Activated T-cell treated with anti-CD3 and anti-CD28 coated beads, Interleukin-2, amount 50 U/mL, for 24 hours (primary cell): ENCODE data around the gene CCNQ.

Experiments
- DNase-seq: peaks from one replicate; pipeline ENCODE4 v3.0.0-alpha.2; 2020
- H3K27ac Mint-ChIP-seq: 2 replicates; pipeline ENCODE4 v1.8.0; 2020; ENCODE audit warnings: mild to moderate bottlenecking, mixed read lengths
- H3K27me3 Mint-ChIP-seq: 2 replicates; pipeline ENCODE4 v1.8.0; 2020; ENCODE audit warnings: mixed read lengths
- H3K36me3 Mint-ChIP-seq: 2 replicates; pipeline ENCODE4 v1.8.0; 2020; ENCODE audit warnings: low read depth, mixed read lengths
- H3K4me1 Mint-ChIP-seq: 2 replicates; pipeline ENCODE4 v1.8.0; 2020; ENCODE audit warnings: low read depth, mixed read lengths
- H3K4me3 Mint-ChIP-seq: 2 replicates; pipeline ENCODE4 v1.8.0; 2020; ENCODE audit warnings: mild to moderate bottlenecking, moderate library complexity, mixed read lengths
- H3K9me3 Mint-ChIP-seq: 2 replicates; pipeline ENCODE4 v1.8.0; 2020; ENCODE audit warnings: mixed read lengths

CCNQ gene

GRCh38 chrX:153640045-153640686, 41.2 kb upstream of the CCNQ start:
- Mint-ChIP-seq H3K27ac (no peak overlapping the region), H3K4me3 (no peak overlapping the region), H3K27me3 (peaks cover 59% of the 10 kb centered on the region), H3K4me1 (peaks cover 11% of the 10 kb centered on the region), H3K36me3 (no peaks in the 10 kb centered on the region), H3K9me3 (no peaks in the 10 kb centered on the region)
- DNase-seq = no peak

DNA sequence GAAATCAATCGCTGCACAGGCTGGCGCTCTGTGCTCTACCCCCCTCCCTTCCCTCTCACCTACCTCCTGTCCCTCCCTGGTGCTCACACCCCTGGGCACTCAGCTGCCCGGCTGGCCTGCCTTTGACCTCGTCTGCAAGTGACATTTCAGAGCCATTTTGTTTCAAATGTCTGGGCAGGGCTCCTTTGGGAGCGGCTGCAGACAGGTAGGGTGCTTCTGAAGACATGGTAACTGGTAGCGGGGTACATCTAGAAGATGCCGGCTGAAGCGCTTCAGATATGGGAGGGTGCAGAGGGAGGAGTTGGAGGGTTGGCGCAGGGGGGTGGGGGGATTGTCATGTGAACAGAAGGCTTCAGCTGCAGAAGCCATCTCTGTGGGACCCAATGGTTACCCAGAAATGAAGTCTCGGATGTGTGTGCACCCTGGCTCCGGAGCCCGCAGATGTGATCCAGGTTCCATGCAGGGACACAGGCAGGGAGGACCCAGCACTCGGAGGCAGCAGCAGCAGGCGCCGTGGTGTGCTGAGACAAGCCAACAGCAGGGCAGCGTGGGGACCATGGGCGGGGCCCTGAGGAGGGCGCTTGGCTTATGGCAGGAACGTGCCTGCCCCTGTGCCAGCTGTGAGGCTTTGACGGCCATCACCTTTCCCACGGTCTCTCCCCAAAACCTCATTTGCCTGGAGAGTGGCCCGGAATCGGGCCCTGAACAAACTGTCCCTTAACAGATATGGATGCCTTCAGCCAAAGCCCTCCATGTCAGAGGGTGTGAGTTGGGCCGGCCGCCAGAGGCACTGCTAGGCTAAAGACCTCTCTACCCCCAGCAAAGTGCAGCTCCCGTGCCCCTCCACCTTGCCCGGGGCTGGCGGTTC, 40.5 kb upstream of the CCNQ start:
- H3K36me3 Mint-ChIP-seq = no peaks in the 10 kb centered on the region
- peaks cover 11% of the 10 kb centered on the region for H3K4me1 Mint-ChIP-seq
- H3K4me3 Mint-ChIP-seq = no peak overlapping the region
- no peak for DNase-seq
- peaks cover 59% of the 10 kb centered on the region for H3K27me3 Mint-ChIP-seq
- no peaks in the 10 kb centered on the region for H3K9me3 Mint-ChIP-seq
- H3K27ac Mint-ChIP-seq = no peak overlapping the region

- H3K27ac Mint-ChIP-seq = no peak overlapping the region
- no peaks in the 10 kb centered on the region for H3K36me3 Mint-ChIP-seq
- no peak for DNase-seq
- H3K4me1 Mint-ChIP-seq = peaks cover 10% of the 10 kb centered on the region
- no peaks in the 10 kb centered on the region for H3K9me3 Mint-ChIP-seq
- no peak overlapping the region for H3K4me3 Mint-ChIP-seq
- H3K27me3 Mint-ChIP-seq = peaks cover 58% of the 10 kb centered on the region
These were observed 39.7 kb upstream of the CCNQ start for GRCh38 chrX:153638436-153639176.

- Mint-ChIP-seq H3K9me3 (no peaks in the 10 kb centered on the region), H3K27me3 (peaks cover 52% of the 10 kb centered on the region), H3K4me3 (no peak overlapping the region), H3K36me3 (no peaks in the 10 kb centered on the region), H3K4me1 (peaks cover 8% of the 10 kb centered on the region), H3K27ac (no peak overlapping the region)
- DNase-seq = no peak
These were observed 39.1 kb upstream of the CCNQ start for GRCh38 chrX:153638041-153638371.

GRCh38 chrX:153637121-153638040, 38.4 kb upstream of the CCNQ start:
- H3K4me1 Mint-ChIP-seq = peaks cover 4% of the 10 kb centered on the region
- no peak overlapping the region for H3K4me3 Mint-ChIP-seq
- no peaks in the 10 kb centered on the region for H3K9me3 Mint-ChIP-seq
- DNase-seq = no peak
- H3K27me3 Mint-ChIP-seq = peaks cover 47% of the 10 kb centered on the region
- no peak overlapping the region for H3K27ac Mint-ChIP-seq
- no peaks in the 10 kb centered on the region for H3K36me3 Mint-ChIP-seq

- Mint-ChIP-seq H3K4me3 (no peak overlapping the region), H3K36me3 (no peaks in the 10 kb centered on the region), H3K27ac (no peak overlapping the region), H3K9me3 (peaks cover 2% of the 10 kb centered on the region), H3K27me3 (peaks cover 46% of the 10 kb centered on the region), H3K4me1 (peaks cover 3% of the 10 kb centered on the region)
- DNase-seq = no peak
These were observed 37.8 kb upstream of the CCNQ start for GRCh38 chrX:153636716-153637115.

GRCh38 chrX:153635788-153636668, 37.1 kb upstream of the CCNQ start:
- Mint-ChIP-seq H3K27me3 (peaks cover 45% of the 10 kb centered on the region), H3K4me1 (no peaks in the 10 kb centered on the region), H3K9me3 (peaks cover 9% of the 10 kb centered on the region), H3K36me3 (no peaks in the 10 kb centered on the region), H3K4me3 (no peak overlapping the region), H3K27ac (no peak overlapping the region)
- peak; percentile 36 for DNase-seq

- DNase-seq = no peak
- peaks cover 12% of the 10 kb centered on the region for H3K9me3 Mint-ChIP-seq
- no peaks in the 10 kb centered on the region for H3K4me1 Mint-ChIP-seq
- H3K27ac Mint-ChIP-seq = no peak overlapping the region
- peaks cover 43% of the 10 kb centered on the region for H3K27me3 Mint-ChIP-seq
- no peaks in the 10 kb centered on the region for H3K36me3 Mint-ChIP-seq
- H3K4me3 Mint-ChIP-seq = no peak overlapping the region
These were observed 36.4 kb upstream of the CCNQ start for GRCh38 chrX:153635388-153635787.

DNA sequence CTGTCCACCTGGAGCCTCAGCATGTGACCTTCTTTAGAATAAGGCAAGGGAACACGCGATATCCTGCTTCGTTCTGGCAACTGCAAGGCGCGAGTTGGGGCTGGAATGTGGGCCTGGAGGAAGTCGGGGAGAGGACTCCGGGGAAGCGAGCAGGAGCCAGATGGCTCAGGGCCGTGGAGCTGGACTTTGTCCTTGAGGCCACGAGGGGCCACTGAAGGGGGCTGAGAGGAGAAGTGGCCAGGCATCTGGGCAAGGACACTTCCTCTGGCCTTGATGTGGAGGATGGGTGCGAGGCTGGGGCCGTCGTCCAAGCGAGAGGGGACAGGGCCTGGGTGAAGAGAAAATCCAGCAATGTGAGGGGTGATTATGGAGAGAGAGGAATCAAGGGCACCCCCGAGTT, 35.9 kb upstream of the CCNQ start:
- no peak overlapping the region for H3K27ac Mint-ChIP-seq
- H3K4me3 Mint-ChIP-seq = no peak overlapping the region
- H3K36me3 Mint-ChIP-seq = no peaks in the 10 kb centered on the region
- peaks cover 12% of the 10 kb centered on the region for H3K9me3 Mint-ChIP-seq
- H3K4me1 Mint-ChIP-seq = no peaks in the 10 kb centered on the region
- H3K27me3 Mint-ChIP-seq = peaks cover 46% of the 10 kb centered on the region
- no peak for DNase-seq

DNA sequence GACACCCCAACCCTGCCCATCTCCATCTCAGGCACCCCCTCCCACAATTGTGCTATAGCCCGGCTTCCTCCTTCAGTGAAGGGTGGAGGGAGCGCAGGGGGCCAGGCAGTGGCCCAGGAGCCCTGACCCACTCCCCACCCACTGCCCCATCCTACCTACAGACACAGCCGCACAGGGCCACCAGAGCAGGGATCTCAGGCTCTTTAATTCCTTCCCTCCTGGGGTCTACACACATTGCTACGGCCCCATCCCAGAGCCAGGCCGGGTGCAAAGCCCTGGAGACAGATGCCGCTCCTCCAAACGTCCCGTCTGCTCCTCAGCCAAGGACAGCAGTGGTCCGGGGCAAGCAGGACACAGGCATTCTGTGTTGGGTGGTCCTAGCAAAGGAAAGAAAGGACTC, 35.3 kb upstream of the CCNQ start:
- H3K4me1 Mint-ChIP-seq = no peaks in the 10 kb centered on the region
- no peaks in the 10 kb centered on the region for H3K36me3 Mint-ChIP-seq
- peaks cover 44% of the 10 kb centered on the region for H3K27me3 Mint-ChIP-seq
- peaks cover 12% of the 10 kb centered on the region for H3K9me3 Mint-ChIP-seq
- no peak overlapping the region for H3K27ac Mint-ChIP-seq
- no peak overlapping the region for H3K4me3 Mint-ChIP-seq
- DNase-seq = no peak

- DNase-seq = no peak
- Mint-ChIP-seq H3K9me3 (peaks cover 12% of the 10 kb centered on the region), H3K27me3 (peaks cover 39% of the 10 kb centered on the region), H3K4me3 (no peak overlapping the region), H3K27ac (no peak overlapping the region), H3K36me3 (no peaks in the 10 kb centered on the region), H3K4me1 (no peaks in the 10 kb centered on the region)
These were observed 34.8 kb upstream of the CCNQ start for GRCh38 chrX:153633607-153634180.

GRCh38 chrX:153633048-153633447, 34.1 kb upstream of the CCNQ start:
- Mint-ChIP-seq H3K4me1 (no peaks in the 10 kb centered on the region), H3K9me3 (peaks cover 12% of the 10 kb centered on the region), H3K27ac (no peak overlapping the region), H3K27me3 (peaks cover 33% of the 10 kb centered on the region), H3K4me3 (no peak overlapping the region), H3K36me3 (no peaks in the 10 kb centered on the region)
- DNase-seq = no peak

DNA sequence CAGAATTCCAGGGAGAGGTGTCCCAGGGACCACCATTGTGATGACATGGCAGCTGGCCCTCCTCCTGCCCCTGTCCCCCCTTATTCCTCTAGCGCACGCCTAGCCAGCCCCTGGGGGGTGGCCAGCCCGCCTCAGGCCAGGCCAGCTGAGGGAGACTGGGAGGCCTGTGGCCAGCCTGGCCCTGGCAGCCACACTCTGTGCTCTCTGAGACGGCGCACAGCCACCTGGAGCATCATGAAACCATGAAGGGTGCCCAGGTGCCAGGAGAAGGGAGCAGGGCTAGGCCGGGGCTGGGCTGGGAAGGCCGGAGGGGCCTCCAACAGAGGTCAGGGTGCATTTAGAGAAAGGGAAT, 33.6 kb upstream of the CCNQ start:
- peaks cover 12% of the 10 kb centered on the region for H3K9me3 Mint-ChIP-seq

More for the DNA sequence above, 33.6 kb upstream of the CCNQ start:
- Mint-ChIP-seq H3K4me3 (no peak overlapping the region), H3K4me1 (no peaks in the 10 kb centered on the region), H3K27ac (no peak overlapping the region), H3K27me3 (peaks cover 29% of the 10 kb centered on the region), H3K36me3 (no peaks in the 10 kb centered on the region)
- no peak for DNase-seq
